Activated naive CD8-positive, alpha-beta T cell (primary cell): ENCODE measurements around the gene DGKK.

ENCODE experiments used
- H3K27ac Mint-ChIP-seq: one replicate; pipeline ENCODE4 v1.8.0; 2021; ENCODE audit warnings: mixed read lengths
- H3K27me3 Mint-ChIP-seq: one replicate; pipeline ENCODE4 v1.8.0; 2021; ENCODE audit warnings: mixed read lengths
- H3K36me3 Mint-ChIP-seq: one replicate; pipeline ENCODE4 v1.8.0; 2021; ENCODE audit warnings: mixed read lengths
- H3K4me1 Mint-ChIP-seq: one replicate; pipeline ENCODE4 v1.8.0; 2021; ENCODE audit warnings: low read depth, mixed read lengths
- H3K4me3 Mint-ChIP-seq: one replicate; pipeline ENCODE4 v1.8.0; 2021; ENCODE audit warnings: mild to moderate bottlenecking, mixed read lengths
- H3K9me3 Mint-ChIP-seq: one replicate; pipeline ENCODE4 v1.8.0; 2021; ENCODE audit warnings: low read depth, mixed read lengths

Gene DGKK

GRCh38 chrX:50470103-50471031 is at the start of gene DGKK:
Gene DGKK, minus strand, starts transcription at chrX:50470825. Its CDS starts 147 bp downstream, at chrX:50470678.
- H3K27ac Mint-ChIP-seq, result no peak within 1 kb of the TSS
- no peaks in the 10 kb centered on the region for H3K36me3 Mint-ChIP-seq
- H3K4me3 Mint-ChIP-seq, result peak within 1 kb of the TSS; percentile 54
- no peaks in the 10 kb centered on the region for H3K9me3 Mint-ChIP-seq
- peaks cover 30% of the 10 kb centered on the region for H3K27me3 Mint-ChIP-seq
- H3K4me1 Mint-ChIP-seq, result peaks cover 9% of the 10 kb centered on the region

GRCh38 chrX:50514811-50515210 is 44.2 kb upstream of the DGKK start:
- no peaks in the 10 kb centered on the region for H3K4me1 Mint-ChIP-seq
- H3K36me3 Mint-ChIP-seq, result no peaks in the 10 kb centered on the region
- H3K9me3 Mint-ChIP-seq, result no peaks in the 10 kb centered on the region
- no peak overlapping the region for H3K27ac Mint-ChIP-seq
- H3K27me3 Mint-ChIP-seq, result peaks cover 2% of the 10 kb centered on the region
- no peak overlapping the region for H3K4me3 Mint-ChIP-seq

- H3K4me1 Mint-ChIP-seq, result no peaks in the 10 kb centered on the region
- no peak overlapping the region for H3K4me3 Mint-ChIP-seq
- no peak overlapping the region for H3K27ac Mint-ChIP-seq
- no peaks in the 10 kb centered on the region for H3K36me3 Mint-ChIP-seq
- H3K27me3 Mint-ChIP-seq, result peaks cover 14% of the 10 kb centered on the region
- H3K9me3 Mint-ChIP-seq, result no peaks in the 10 kb centered on the region
Measured at GRCh38 chrX:50497114-50497513, 26.5 kb upstream of the DGKK start.

- no peak overlapping the region for H3K27ac Mint-ChIP-seq
- H3K36me3 Mint-ChIP-seq, result peaks cover 3% of the 10 kb centered on the region
- H3K9me3 Mint-ChIP-seq, result no peaks in the 10 kb centered on the region
- no peak overlapping the region for H3K4me3 Mint-ChIP-seq
- H3K27me3 Mint-ChIP-seq, result peaks cover 20% of the 10 kb centered on the region
- H3K4me1 Mint-ChIP-seq, result no peaks in the 10 kb centered on the region
Measured at GRCh38 chrX:50495616-50496015, 25.0 kb upstream of the DGKK start.

GRCh38 chrX:50492720-50493119 is 22.1 kb upstream of the DGKK start:
- Mint-ChIP-seq H3K4me3 (no peak overlapping the region), H3K27me3 (peaks cover 14% of the 10 kb centered on the region), H3K27ac (no peak overlapping the region), H3K9me3 (no peaks in the 10 kb centered on the region), H3K36me3 (peaks cover 3% of the 10 kb centered on the region), H3K4me1 (no peaks in the 10 kb centered on the region)

GRCh38 chrX:50484662-50485061 is 14.0 kb upstream of the DGKK start:
- Mint-ChIP-seq H3K27ac (no peak overlapping the region), H3K4me1 (no peaks in the 10 kb centered on the region), H3K4me3 (no peak overlapping the region), H3K27me3 (no peaks in the 10 kb centered on the region), H3K9me3 (peaks cover 5% of the 10 kb centered on the region), H3K36me3 (no peaks in the 10 kb centered on the region)

GRCh38 chrX:50483283-50483682 is 12.7 kb upstream of the DGKK start:
- Mint-ChIP-seq H3K4me1 (no peaks in the 10 kb centered on the region), H3K36me3 (no peaks in the 10 kb centered on the region), H3K4me3 (no peak overlapping the region), H3K27me3 (peaks cover 2% of the 10 kb centered on the region), H3K27ac (no peak overlapping the region), H3K9me3 (peaks cover 5% of the 10 kb centered on the region)

- no peak overlapping the region for H3K27ac Mint-ChIP-seq
- H3K27me3 Mint-ChIP-seq, result peaks cover 22% of the 10 kb centered on the region
- no peaks in the 10 kb centered on the region for H3K9me3 Mint-ChIP-seq
- no peaks in the 10 kb centered on the region for H3K36me3 Mint-ChIP-seq
- peaks cover 5% of the 10 kb centered on the region for H3K4me1 Mint-ChIP-seq
- no peak overlapping the region for H3K4me3 Mint-ChIP-seq
Measured at GRCh38 chrX:50475208-50475607, 4.6 kb upstream of the DGKK start.

- H3K4me1 Mint-ChIP-seq, result peaks cover 9% of the 10 kb centered on the region
- no peaks in the 10 kb centered on the region for H3K9me3 Mint-ChIP-seq
- H3K27ac Mint-ChIP-seq, result no peak overlapping the region
- peaks cover 29% of the 10 kb centered on the region for H3K27me3 Mint-ChIP-seq
- H3K4me3 Mint-ChIP-seq, result peak overlapping the region; percentile 54
- H3K36me3 Mint-ChIP-seq, result no peaks in the 10 kb centered on the region
Measured at GRCh38 chrX:50471390-50471789, 765 bp upstream of the DGKK start.

- Mint-ChIP-seq H3K27ac (no peak overlapping the region), H3K9me3 (no peaks in the 10 kb centered on the region), H3K4me1 (peaks cover 9% of the 10 kb centered on the region), H3K27me3 (peaks cover 27% of the 10 kb centered on the region), H3K36me3 (no peaks in the 10 kb centered on the region), H3K4me3 (no peak overlapping the region)
Measured at GRCh38 chrX:50469206-50469605, 1.4 kb downstream of the DGKK start.

- no peaks in the 10 kb centered on the region for H3K4me1 Mint-ChIP-seq
- no peaks in the 10 kb centered on the region for H3K36me3 Mint-ChIP-seq
Measured at GRCh38 chrX:50459615-50460014, 11.0 kb downstream of the DGKK start.

GRCh38 chrX:50458483-50458882 is 12.1 kb downstream of the DGKK start:
- H3K4me1 Mint-ChIP-seq, result no peaks in the 10 kb centered on the region
- no peaks in the 10 kb centered on the region for H3K9me3 Mint-ChIP-seq
- no peaks in the 10 kb centered on the region for H3K36me3 Mint-ChIP-seq
- H3K27me3 Mint-ChIP-seq, result no peaks in the 10 kb centered on the region
- no peak overlapping the region for H3K27ac Mint-ChIP-seq
- H3K4me3 Mint-ChIP-seq, result no peak overlapping the region

More at GRCh38 chrX:50459615-50460014, 11.0 kb downstream of the DGKK start:
- no peak overlapping the region for H3K4me3 Mint-ChIP-seq
- no peaks in the 10 kb centered on the region for H3K27me3 Mint-ChIP-seq
- no peak overlapping the region for H3K27ac Mint-ChIP-seq
- no peaks in the 10 kb centered on the region for H3K9me3 Mint-ChIP-seq

GRCh38 chrX:50456712-50457484 is 13.7 kb downstream of the DGKK start:
- Mint-ChIP-seq H3K36me3 (no peaks in the 10 kb centered on the region), H3K27ac (no peak overlapping the region), H3K4me1 (no peaks in the 10 kb centered on the region), H3K27me3 (no peaks in the 10 kb centered on the region), H3K4me3 (no peak overlapping the region), H3K9me3 (no peaks in the 10 kb centered on the region)

- Mint-ChIP-seq H3K27me3 (peaks cover 3% of the 10 kb centered on the region), H3K4me1 (no peaks in the 10 kb centered on the region), H3K36me3 (no peaks in the 10 kb centered on the region), H3K27ac (no peak overlapping the region), H3K9me3 (no peaks in the 10 kb centered on the region), H3K4me3 (no peak overlapping the region)
Measured at GRCh38 chrX:50452782-50453181, 17.8 kb downstream of the DGKK start.

GRCh38 chrX:50450324-50450723 is 20.3 kb downstream of the DGKK start:
- no peak overlapping the region for H3K4me3 Mint-ChIP-seq
- no peak overlapping the region for H3K27ac Mint-ChIP-seq
- H3K36me3 Mint-ChIP-seq, result no peaks in the 10 kb centered on the region
- no peaks in the 10 kb centered on the region for H3K4me1 Mint-ChIP-seq
- peaks cover 3% of the 10 kb centered on the region for H3K27me3 Mint-ChIP-seq
- H3K9me3 Mint-ChIP-seq, result no peaks in the 10 kb centered on the region
